ENCODE data around the gene RASGEF1B. TPM values are rescaled to one million over a fixed set of nuclear protein-coding genes. Genes with fewer than 3 reads are reported as not detected.

The RASGEF1B gene
- total RNA-seq, 1 donor from 2014 or later, result 0.77 TPM

GRCh38 chr4:81506731-81507130 is 35.0 kb upstream of the RASGEF1B start:
- Mint-ChIP-seq H3K9me3 (ENCODE audit: unreplicated experiment) (no peaks in the 10 kb centered on the region), H3K27ac (ENCODE audit: unreplicated experiment) (no peak overlapping the region)
- no peak for FAIRE-seq

GRCh38 chr4:81505726-81506125 is 34.0 kb upstream of the RASGEF1B start:
- no peaks in the 10 kb centered on the region for H3K4me1 Mint-ChIP-seq (ENCODE audit: low read depth, unreplicated experiment)
- Histone ChIP-seq H3K27ac (ENCODE audit: low read depth, low read length) (no peak overlapping the region), H3K79me2 (ENCODE audit: insufficient read depth, low read length) (no peaks in the 10 kb centered on the region), H4K20me1 (ENCODE audit: insufficient read depth, low read length) (no peaks in the 10 kb centered on the region), H3K4me3 (ENCODE audit: insufficient read depth, low read depth, low read length) (no peak overlapping the region), H3K4me2 (ENCODE audit: low read length) (no peak overlapping the region), H2AFZ (ENCODE audit: low read depth, low read length) (no peak overlapping the region), H3K4me1 (ENCODE audit: insufficient read depth, low read length) (no peaks in the 10 kb centered on the region), H3K9me3 (ENCODE audit: insufficient read depth, low read depth, low read length) (no peaks in the 10 kb centered on the region), H3K27me3 (ENCODE audit: insufficient read depth, low read length) (no peaks in the 10 kb centered on the region), H3K9ac (ENCODE audit: low read length) (no peak overlapping the region), H3K36me3 (ENCODE audit: insufficient read depth, low read length) (no peaks in the 10 kb centered on the region)
- H3K36me3 Mint-ChIP-seq (ENCODE audit: low read depth, unreplicated experiment), result no peaks in the 10 kb centered on the region
- TF ChIP-seq EZH2 (IDR thresholded peaks at IDR 0.05; ENCODE audit: insufficient read depth, low read length), result no peak
- TF ChIP-seq CTCF (IDR thresholded peaks at IDR 0.05; ENCODE audit: insufficient read depth, low read depth, low read length), result no peak
- no peak for FAIRE-seq
- no peaks in the 10 kb centered on the region for H3K9me3 Mint-ChIP-seq (ENCODE audit: unreplicated experiment)
- no peak overlapping the region for H3K4me3 Mint-ChIP-seq (ENCODE audit: unreplicated experiment)
- H3K27me3 Mint-ChIP-seq (ENCODE audit: low read depth, unreplicated experiment), result peaks cover 13% of the 10 kb centered on the region
- no peak for DNase-seq (ENCODE audit: low read depth)
- no peak overlapping the region for H3K27ac Mint-ChIP-seq (ENCODE audit: unreplicated experiment)

More at GRCh38 chr4:81506731-81507130, 35.0 kb upstream of the RASGEF1B start:
- H3K27me3 Mint-ChIP-seq (ENCODE audit: low read depth, unreplicated experiment), result peaks cover 9% of the 10 kb centered on the region
- no peaks in the 10 kb centered on the region for H3K4me1 Mint-ChIP-seq (ENCODE audit: low read depth, unreplicated experiment)
- Histone ChIP-seq H3K79me2 (ENCODE audit: insufficient read depth, low read length) (no peaks in the 10 kb centered on the region), H3K4me1 (ENCODE audit: insufficient read depth, low read length) (no peaks in the 10 kb centered on the region), H3K4me2 (ENCODE audit: low read length) (no peak overlapping the region), H3K9ac (ENCODE audit: low read length) (no peak overlapping the region), H3K27me3 (ENCODE audit: insufficient read depth, low read length) (no peaks in the 10 kb centered on the region), H3K36me3 (ENCODE audit: insufficient read depth, low read length) (no peaks in the 10 kb centered on the region), H3K27ac (ENCODE audit: low read depth, low read length) (no peak overlapping the region), H3K4me3 (ENCODE audit: insufficient read depth, low read depth, low read length) (no peak overlapping the region), H2AFZ (ENCODE audit: low read depth, low read length) (no peak overlapping the region), H4K20me1 (ENCODE audit: insufficient read depth, low read length) (no peaks in the 10 kb centered on the region), H3K9me3 (ENCODE audit: insufficient read depth, low read depth, low read length) (no peaks in the 10 kb centered on the region)
- DNase-seq (ENCODE audit: low read depth), result no peak
- H3K4me3 Mint-ChIP-seq (ENCODE audit: unreplicated experiment), result no peak overlapping the region
- no peaks in the 10 kb centered on the region for H3K36me3 Mint-ChIP-seq (ENCODE audit: low read depth, unreplicated experiment)
- TF ChIP-seq EZH2 (IDR thresholded peaks at IDR 0.05; ENCODE audit: insufficient read depth, low read length) (no peak), CTCF (IDR thresholded peaks at IDR 0.05; ENCODE audit: insufficient read depth, low read depth, low read length) (no peak)

GRCh38 chr4:81505004-81505598 is 33.4 kb upstream of the RASGEF1B start:
- no peak overlapping the region for H3K27ac ChIP-seq (ENCODE audit: low read depth, low read length)

More at GRCh38 chr4:81505004-81505598, 33.4 kb upstream of the RASGEF1B start:
- no peaks in the 10 kb centered on the region for H3K4me1 ChIP-seq (ENCODE audit: insufficient read depth, low read length)
- peaks cover 13% of the 10 kb centered on the region for H3K27me3 Mint-ChIP-seq (ENCODE audit: low read depth, unreplicated experiment)
- H3K4me1 Mint-ChIP-seq (ENCODE audit: low read depth, unreplicated experiment), result no peaks in the 10 kb centered on the region
- no peaks in the 10 kb centered on the region for H3K9me3 ChIP-seq (ENCODE audit: insufficient read depth, low read depth, low read length)
- no peak overlapping the region for H2AFZ ChIP-seq (ENCODE audit: low read depth, low read length)
- H3K4me3 Mint-ChIP-seq (ENCODE audit: unreplicated experiment), result no peak overlapping the region
- TF ChIP-seq CTCF (IDR thresholded peaks at IDR 0.05; ENCODE audit: insufficient read depth, low read depth, low read length) (no peak), EZH2 (IDR thresholded peaks at IDR 0.05; ENCODE audit: insufficient read depth, low read length) (no peak)
- H4K20me1 ChIP-seq (ENCODE audit: insufficient read depth, low read length), result no peaks in the 10 kb centered on the region
- H3K4me3 ChIP-seq (ENCODE audit: insufficient read depth, low read depth, low read length), result no peak overlapping the region
- DNase-seq (ENCODE audit: low read depth) (no peak), FAIRE-seq (no peak)
- H3K36me3 Mint-ChIP-seq (ENCODE audit: low read depth, unreplicated experiment), result no peaks in the 10 kb centered on the region
- H3K27ac Mint-ChIP-seq (ENCODE audit: unreplicated experiment), result no peak overlapping the region
- no peaks in the 10 kb centered on the region for H3K79me2 ChIP-seq (ENCODE audit: insufficient read depth, low read length)
- H3K4me2 ChIP-seq (ENCODE audit: low read length), result no peak overlapping the region
- no peaks in the 10 kb centered on the region for H3K9me3 Mint-ChIP-seq (ENCODE audit: unreplicated experiment)
- H3K36me3 ChIP-seq (ENCODE audit: insufficient read depth, low read length), result no peaks in the 10 kb centered on the region
- H3K9ac ChIP-seq (ENCODE audit: low read length), result no peak overlapping the region
- H3K27me3 ChIP-seq (ENCODE audit: insufficient read depth, low read length), result no peaks in the 10 kb centered on the region
